Measurements from ENCODE around the gene LRFN2.

The LRFN2 gene

GRCh38 chr6:40587240-40588069 is at the start of gene LRFN2:
TSS of gene LRFN2 (minus strand) at chr6:40587364.
- peak; percentile 19 for DNase-seq

GRCh38 chr6:40634429-40634828 is 47.3 kb upstream of the LRFN2 start:
- DNase-seq: no peak

- no peak for DNase-seq
Measured at GRCh38 chr6:40631744-40632143, 44.6 kb upstream of the LRFN2 start.

- no peak for DNase-seq
Measured at GRCh38 chr6:40630488-40630887, 43.3 kb upstream of the LRFN2 start.

GRCh38 chr6:40630051-40630450 is 42.9 kb upstream of the LRFN2 start:
- DNase-seq: no peak

GRCh38 chr6:40629463-40629862 is 42.3 kb upstream of the LRFN2 start:
- no peak for DNase-seq

GRCh38 chr6:40627316-40627715 is 40.2 kb upstream of the LRFN2 start:
- no peak for DNase-seq

GRCh38 chr6:40626886-40627285 is 39.7 kb upstream of the LRFN2 start:
- DNase-seq: no peak

GRCh38 chr6:40623932-40624331 is 36.8 kb upstream of the LRFN2 start:
- DNase-seq: no peak

- no peak for DNase-seq
Measured at GRCh38 chr6:40623178-40623577, 36.0 kb upstream of the LRFN2 start.

GRCh38 chr6:40620574-40621240 is 33.5 kb upstream of the LRFN2 start:
- no peak for DNase-seq

GRCh38 chr6:40614671-40615070 is 27.5 kb upstream of the LRFN2 start:
- no peak for DNase-seq

GRCh38 chr6:40611912-40612311 is 24.7 kb upstream of the LRFN2 start:
- DNase-seq: no peak

- DNase-seq: no peak
Measured at GRCh38 chr6:40611434-40611833, 24.3 kb upstream of the LRFN2 start.

GRCh38 chr6:40610229-40610628 is 23.1 kb upstream of the LRFN2 start:
- DNase-seq: no peak

GRCh38 chr6:40606981-40607380 is 19.8 kb upstream of the LRFN2 start:
- DNase-seq: no peak

- DNase-seq: no peak
Measured at GRCh38 chr6:40606526-40606925, 19.4 kb upstream of the LRFN2 start.

- DNase-seq: no peak
Measured at GRCh38 chr6:40604082-40604481, 16.9 kb upstream of the LRFN2 start.

GRCh38 chr6:40599555-40599954 is 12.4 kb upstream of the LRFN2 start:
- DNase-seq: no peak

GRCh38 chr6:40598516-40598915 is 11.4 kb upstream of the LRFN2 start:
- no peak for DNase-seq

- DNase-seq: no peak
Measured at GRCh38 chr6:40597301-40597700, 10.1 kb upstream of the LRFN2 start.

- DNase-seq: no peak
Measured at GRCh38 chr6:40588480-40588879, 1.3 kb upstream of the LRFN2 start.

GRCh38 chr6:40588070-40588384 is 863 bp upstream of the LRFN2 start:
- no peak for DNase-seq

GRCh38 chr6:40586369-40587201 is 579 bp downstream of the LRFN2 start:
- no peak for DNase-seq

Measured in GOT3 (cell line).